SK-N-MC (cell line): ENCODE results near the gene ALDH3B2.

ENCODE experiments used
- EZH2 ChIP-seq: fragments of 200-600 bp; sonication (generic); IDR thresholded peaks from one replicate; pipeline ENCODE4 v1.6.1; 2017; ENCODE audit warnings: antibody characterized with exemption
- POLR2AphosphoS5 ChIP-seq: IDR thresholded peaks from 2 replicates; pipeline ENCODE4 v1.6.1; 2012; ENCODE audit warnings: mild to moderate bottlenecking, low read depth, low read length, borderline replicate concordance

GRCh38 chr11:67645521-67646461 is 28.6 kb downstream of the ALDH3B2 start:
- no peak for TF ChIP-seq EZH2
- TF ChIP-seq POLR2AphosphoS5 = no peak
